ENCODE data around the gene LCE1B.

DNA sequence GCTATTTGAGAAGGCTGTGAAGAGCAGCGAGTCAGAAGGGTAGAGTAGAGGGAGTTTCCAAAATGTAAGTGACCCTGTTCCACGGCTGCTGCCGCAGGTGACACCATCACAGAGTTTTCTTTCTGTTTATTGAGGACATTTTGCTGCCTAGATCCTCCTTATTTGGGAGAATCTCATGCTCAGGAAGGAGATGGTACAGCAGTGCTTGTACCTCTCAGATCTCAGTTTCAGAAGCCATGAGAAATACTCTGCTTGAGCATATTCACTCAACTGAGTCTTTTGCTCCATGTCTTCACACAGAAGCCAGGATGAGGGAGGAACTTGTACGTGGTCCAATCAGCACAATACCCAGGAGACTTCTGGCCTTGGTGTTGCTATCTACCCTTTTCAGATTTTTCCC is 49.6 kb downstream of the LCE1B start:
- TF ChIP-seq ZNF138 (tag by site-specific recombination; IDR thresholded peaks at IDR 0.05; ENCODE audit: borderline replicate concordance) (no peak), BCL11A (tag by site-specific recombination; IDR thresholded peaks at IDR 0.05; ENCODE audit: low read depth) (no peak), ZNF223 (tag by site-specific recombination; IDR thresholded peaks at IDR 0.05) (no peak)
- TF ChIP-seq, protein P1, sequence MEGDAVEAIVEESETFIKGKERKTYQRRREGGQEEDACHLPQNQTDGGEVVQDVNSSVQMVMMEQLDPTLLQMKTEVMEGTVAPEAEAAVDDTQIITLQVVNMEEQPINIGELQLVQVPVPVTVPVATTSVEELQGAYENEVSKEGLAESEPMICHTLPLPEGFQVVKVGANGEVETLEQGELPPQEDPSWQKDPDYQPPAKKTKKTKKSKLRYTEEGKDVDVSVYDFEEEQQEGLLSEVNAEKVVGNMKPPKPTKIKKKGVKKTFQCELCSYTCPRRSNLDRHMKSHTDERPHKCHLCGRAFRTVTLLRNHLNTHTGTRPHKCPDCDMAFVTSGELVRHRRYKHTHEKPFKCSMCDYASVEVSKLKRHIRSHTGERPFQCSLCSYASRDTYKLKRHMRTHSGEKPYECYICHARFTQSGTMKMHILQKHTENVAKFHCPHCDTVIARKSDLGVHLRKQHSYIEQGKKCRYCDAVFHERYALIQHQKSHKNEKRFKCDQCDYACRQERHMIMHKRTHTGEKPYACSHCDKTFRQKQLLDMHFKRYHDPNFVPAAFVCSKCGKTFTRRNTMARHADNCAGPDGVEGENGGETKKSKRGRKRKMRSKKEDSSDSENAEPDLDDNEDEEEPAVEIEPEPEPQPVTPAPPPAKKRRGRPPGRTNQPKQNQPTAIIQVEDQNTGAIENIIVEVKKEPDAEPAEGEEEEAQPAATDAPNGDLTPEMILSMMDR (tag by site-specific recombination; IDR thresholded peaks at IDR 0.05), result no peak
